ENCODE measurements around the gene SLAMF6.
"Not testable (repeated sequence)": the region's sequence is repeated elsewhere in the genome, so short reads cannot be mapped to it uniquely, and the experiment has no call there.

SLAMF6 gene

GRCh38 chr1:160486453-160486852, 36.6 kb downstream of the SLAMF6 start:
- Histone ChIP-seq H2BK15ac (ENCODE audit: low read depth, poor library complexity, severe bottlenecking) (no peak overlapping the region), H3K27me3 (ENCODE audit: control insufficient read depth in 1 of 2, insufficient read depth in 1 of 2, low read length in 2 of 2) (no peaks in the 10 kb centered on the region), H4K8ac (ENCODE audit: low read length) (no peak overlapping the region), H3K9me3 (ENCODE audit: control insufficient read depth, low read length) (no peaks in the 10 kb centered on the region), H4K91ac (ENCODE audit: low read length) (no peak overlapping the region), H3K14ac (ENCODE audit: low read length in 2 of 2) (no peak overlapping the region), H2AFZ (ENCODE audit: low read depth, low read length) (no peak overlapping the region), H3K4me1 (ENCODE audit: control insufficient read depth, insufficient read depth, low read depth, low read length) (peaks cover 5% of the 10 kb centered on the region), H3K23ac (ENCODE audit: low read length in 2 of 2) (no peak overlapping the region), H3K9ac (ENCODE audit: low read length) (no peak overlapping the region), H3K36me3 (ENCODE audit: control insufficient read depth in 1 of 2, insufficient read depth in 2 of 2, low read depth in 1 of 2, low read length in 2 of 2) (no peaks in the 10 kb centered on the region), H3K4ac (ENCODE audit: low read depth in 1 of 2, low read length in 2 of 2) (no peak overlapping the region), H3K18ac (ENCODE audit: low read depth in 1 of 2, low read length in 2 of 2) (no peak overlapping the region), H2AK5ac (ENCODE audit: low read length, severe bottlenecking) (no peak overlapping the region), H2BK12ac (ENCODE audit: low read length in 2 of 2) (no peak overlapping the region), H2BK120ac (ENCODE audit: low read depth, low read length) (no peak overlapping the region), H3K4me2 (ENCODE audit: low read length, poor library complexity, severe bottlenecking) (no peak overlapping the region), H3K79me1 (replicated peaks; ENCODE audit: low read length, poor library complexity, severe bottlenecking) (no peaks in the 10 kb centered on the region), H3K27ac (ENCODE audit: low read length, poor library complexity, severe bottlenecking) (no peak overlapping the region), H2BK5ac (ENCODE audit: low read depth, low read length, poor library complexity, severe bottlenecking) (no peak overlapping the region), H3K4me3 (ENCODE audit: insufficient read depth in 1 of 2, low read depth in 1 of 2, low read length in 2 of 2) (no peak overlapping the region)
- WGBS, result 54% methylated on average over 4 of the region's 4 CpGs
- DNase-seq, result no peak

- Histone ChIP-seq H3K4me3 (ENCODE audit: insufficient read depth in 1 of 2, low read depth in 1 of 2, low read length in 2 of 2) (no peak overlapping the region), H3K18ac (ENCODE audit: low read depth in 1 of 2, low read length in 2 of 2) (no peak overlapping the region)
Observed at GRCh38 chr1:160483505-160484185, 39.4 kb downstream of the SLAMF6 start.

GRCh38 chr1:160481979-160482596, 41.0 kb downstream of the SLAMF6 start:
- Histone ChIP-seq H3K27ac (ENCODE audit: low read length, poor library complexity, severe bottlenecking) (no peak overlapping the region), H4K91ac (ENCODE audit: low read length) (no peak overlapping the region), H2BK120ac (ENCODE audit: low read depth, low read length) (no peak overlapping the region), H3K4me3 (ENCODE audit: insufficient read depth in 1 of 2, low read depth in 1 of 2, low read length in 2 of 2) (no peak overlapping the region), H3K4me1 (ENCODE audit: control insufficient read depth, insufficient read depth, low read depth, low read length) (no peaks in the 10 kb centered on the region), H2BK15ac (ENCODE audit: low read depth, poor library complexity, severe bottlenecking) (no peak overlapping the region), H3K27me3 (ENCODE audit: control insufficient read depth in 1 of 2, insufficient read depth in 1 of 2, low read length in 2 of 2) (no peaks in the 10 kb centered on the region), H2BK5ac (ENCODE audit: low read depth, low read length, poor library complexity, severe bottlenecking) (no peak overlapping the region), H2AK5ac (ENCODE audit: low read length, severe bottlenecking) (no peak overlapping the region), H3K79me1 (replicated peaks; ENCODE audit: low read length, poor library complexity, severe bottlenecking) (no peaks in the 10 kb centered on the region), H3K4me2 (ENCODE audit: low read length, poor library complexity, severe bottlenecking) (no peak overlapping the region), H4K8ac (ENCODE audit: low read length) (no peak overlapping the region), H3K36me3 (ENCODE audit: control insufficient read depth in 1 of 2, insufficient read depth in 2 of 2, low read depth in 1 of 2, low read length in 2 of 2) (no peaks in the 10 kb centered on the region), H3K18ac (ENCODE audit: low read depth in 1 of 2, low read length in 2 of 2) (no peak overlapping the region), H3K9me3 (ENCODE audit: control insufficient read depth, low read length) (no peaks in the 10 kb centered on the region), H2BK12ac (ENCODE audit: low read length in 2 of 2) (no peak overlapping the region), H3K9ac (ENCODE audit: low read length) (no peak overlapping the region), H3K14ac (ENCODE audit: low read length in 2 of 2) (no peak overlapping the region), H3K23ac (ENCODE audit: low read length in 2 of 2) (no peak overlapping the region), H3K4ac (ENCODE audit: low read depth in 1 of 2, low read length in 2 of 2) (no peak overlapping the region), H2AFZ (ENCODE audit: low read depth, low read length) (no peak overlapping the region)
- DNase-seq, result no peak
- 47% methylated on average over 1 of the region's 1 CpG for WGBS

More at GRCh38 chr1:160483505-160484185, 39.4 kb downstream of the SLAMF6 start:
- Histone ChIP-seq H3K4me2 (ENCODE audit: low read length, poor library complexity, severe bottlenecking) (no peak overlapping the region), H2AFZ (ENCODE audit: low read depth, low read length) (no peak overlapping the region), H3K27me3 (ENCODE audit: control insufficient read depth in 1 of 2, insufficient read depth in 1 of 2, low read length in 2 of 2) (no peaks in the 10 kb centered on the region), H2BK120ac (ENCODE audit: low read depth, low read length) (no peak overlapping the region), H4K91ac (ENCODE audit: low read length) (no peak overlapping the region), H3K36me3 (ENCODE audit: control insufficient read depth in 1 of 2, insufficient read depth in 2 of 2, low read depth in 1 of 2, low read length in 2 of 2) (no peaks in the 10 kb centered on the region), H2BK5ac (ENCODE audit: low read depth, low read length, poor library complexity, severe bottlenecking) (no peak overlapping the region), H4K8ac (ENCODE audit: low read length) (no peak overlapping the region), H3K4me1 (ENCODE audit: control insufficient read depth, insufficient read depth, low read depth, low read length) (no peaks in the 10 kb centered on the region), H3K14ac (ENCODE audit: low read length in 2 of 2) (no peak overlapping the region), H3K9me3 (ENCODE audit: control insufficient read depth, low read length) (no peaks in the 10 kb centered on the region), H3K4ac (ENCODE audit: low read depth in 1 of 2, low read length in 2 of 2) (no peak overlapping the region), H2BK15ac (ENCODE audit: low read depth, poor library complexity, severe bottlenecking) (no peak overlapping the region), H3K79me1 (replicated peaks; ENCODE audit: low read length, poor library complexity, severe bottlenecking) (no peaks in the 10 kb centered on the region), H3K23ac (ENCODE audit: low read length in 2 of 2) (no peak overlapping the region), H2BK12ac (ENCODE audit: low read length in 2 of 2) (no peak overlapping the region), H3K9ac (ENCODE audit: low read length) (no peak overlapping the region), H2AK5ac (ENCODE audit: low read length, severe bottlenecking) (no peak overlapping the region), H3K27ac (ENCODE audit: low read length, poor library complexity, severe bottlenecking) (no peak overlapping the region)
- 81% methylated on average over 1 of the region's 2 CpGs for WGBS
- DNase-seq, result no peak

- not testable (repeated sequence) for H2AFZ ChIP-seq (ENCODE audit: low read depth, low read length); H4K8ac ChIP-seq (ENCODE audit: low read length); H3K27me3 ChIP-seq (ENCODE audit: control insufficient read depth in 1 of 2, insufficient read depth in 1 of 2, low read length in 2 of 2); H2BK12ac ChIP-seq (ENCODE audit: low read length in 2 of 2); H2BK120ac ChIP-seq (ENCODE audit: low read depth, low read length); H3K18ac ChIP-seq (ENCODE audit: low read depth in 1 of 2, low read length in 2 of 2); DNase-seq; H3K4me1 ChIP-seq (ENCODE audit: control insufficient read depth, insufficient read depth, low read depth, low read length); H3K23ac ChIP-seq (ENCODE audit: low read length in 2 of 2); H3K4ac ChIP-seq (ENCODE audit: low read depth in 1 of 2, low read length in 2 of 2); H2BK15ac ChIP-seq (ENCODE audit: low read depth, poor library complexity, severe bottlenecking); H3K9ac ChIP-seq (ENCODE audit: low read length); H3K9me3 ChIP-seq (ENCODE audit: control insufficient read depth, low read length); H2AK5ac ChIP-seq (ENCODE audit: low read length, severe bottlenecking); H3K4me3 ChIP-seq (ENCODE audit: insufficient read depth in 1 of 2, low read depth in 1 of 2, low read length in 2 of 2); H4K91ac ChIP-seq (ENCODE audit: low read length); H3K4me2 ChIP-seq (ENCODE audit: low read length, poor library complexity, severe bottlenecking); H3K14ac ChIP-seq (ENCODE audit: low read length in 2 of 2); H3K79me1 ChIP-seq (replicated peaks; ENCODE audit: low read length, poor library complexity, severe bottlenecking); H3K36me3 ChIP-seq (ENCODE audit: control insufficient read depth in 1 of 2, insufficient read depth in 2 of 2, low read depth in 1 of 2, low read length in 2 of 2); H3K27ac ChIP-seq (ENCODE audit: low read length, poor library complexity, severe bottlenecking); H2BK5ac ChIP-seq (ENCODE audit: low read depth, low read length, poor library complexity, severe bottlenecking)
- 81% methylated on average over 7 of the region's 7 CpGs for WGBS
Observed at GRCh38 chr1:160480781-160481180, 42.3 kb downstream of the SLAMF6 start.

All from mesenchymal stem cell (in vitro differentiated cells and primary cell).